A673 (cell line): ENCODE results near the gene TMEM132C. TPM values are rescaled to one million over a fixed set of nuclear protein-coding genes. Genes with fewer than 3 reads are reported as not detected.

ENCODE experiments used
- BruUV-seq: library from RNA; stranded (reverse); fragments of 400-500 nt; replicated peaks from 2 replicates; lab custom pipeline; 2021; lab: Mats Ljungman, UMichigan
- CTCF ChIA-PET: fragments of 300-600 bp; sonication (Branson Sonifier 250); formaldehyde crosslinking; loops from one replicate; lab custom pipeline; 2022; ENCODE audit warnings: antibody characterized with exemption; lab: Charles Lee
- POLR2A ChIA-PET: fragments of 300-600 bp; sonication (Branson Sonifier 250); formaldehyde crosslinking; loops from one replicate; lab custom pipeline; 2022; ENCODE audit warnings: antibody characterized with exemption; ENCODE audit not compliant: low non-redundant PET; lab: Charles Lee
- DNase-seq: peaks from one replicate; pipeline ENCODE4 v3.0.0-alpha.2; 2015; ENCODE audit warnings: low spot score
- H3K27ac ChIP-seq: fragments of 200-600 bp; sonication (generic); 2 replicates; pipeline ENCODE4 v1.5.1; 2016; ENCODE audit warnings: mixed run types, low read depth, mild to moderate bottlenecking, mixed read lengths, antibody characterized with exemption, low read length; ENCODE audit not compliant: poor library complexity, severe bottlenecking
- H3K27me3 ChIP-seq: fragments of 200-600 bp; sonication (generic); replicated peaks from 2 replicates; pipeline ENCODE4 v1.6.1; 2017; ENCODE audit warnings: mixed run types, low read depth, mild to moderate bottlenecking, mixed read lengths, antibody characterized with exemption, low read length; ENCODE audit not compliant: insufficient read depth, poor library complexity
- H3K36me3 ChIP-seq: fragments of 200-600 bp; sonication (generic); 2 replicates; pipeline ENCODE4 v1.6.1; 2016; ENCODE audit warnings: mixed run types, mild to moderate bottlenecking, mixed read lengths, antibody characterized with exemption, low read length; ENCODE audit not compliant: insufficient read depth, poor library complexity, severe bottlenecking
- H3K4me1 ChIP-seq: fragments of 200-600 bp; sonication (generic); 2 replicates; pipeline ENCODE4 v1.6.1; 2017; ENCODE audit warnings: mixed run types, mild to moderate bottlenecking, mixed read lengths, antibody characterized with exemption, low read length; ENCODE audit not compliant: insufficient read depth, poor library complexity, severe bottlenecking
- H3K4me3 ChIP-seq: fragments of 200-600 bp; sonication (generic); 2 replicates; pipeline ENCODE4 v1.5.1; 2016; ENCODE audit warnings: low read depth, mixed run types, mild to moderate bottlenecking, mixed read lengths, low read length; ENCODE audit not compliant: poor library complexity, severe bottlenecking
- H3K9me3 ChIP-seq: fragments of 200-600 bp; sonication (generic); 2 replicates; pipeline ENCODE4 v1.6.1; 2016; ENCODE audit warnings: mixed run types, low read depth, mild to moderate bottlenecking, mixed read lengths, antibody characterized with exemption, low read length; ENCODE audit not compliant: poor library complexity, severe bottlenecking
- EZH2 ChIP-seq: fragments of 200-600 bp; sonication (generic); IDR thresholded peaks from 2 replicates; pipeline ENCODE4 v1.6.1; 2017; ENCODE audit warnings: borderline replicate concordance, low read depth, mild to moderate bottlenecking, mixed read lengths, antibody characterized with exemption, low read length; ENCODE audit not compliant: poor library complexity, severe bottlenecking
- intact Hi-C: fragments of 100-400 bp; cut with micrococcal nuclease; formaldehyde crosslinking; loops from one replicate; pipeline ENCODE4 v1.10.0; 2022; ENCODE audit not compliant: unreplicated experiment
- total RNA-seq: library from RNA; stranded (reverse); gene quantifications from 2 replicates; pipeline ENCODE4 v1.2.3, GENCODE V29; 2021
- TF ChIP-seq, protein P1 (sequence below): fragments of 300-800, 200-600 bp; sonication (generic); conservative IDR thresholded peaks from 2 replicates; pipeline ENCODE4 v1.5.1; 2017; ENCODE audit warnings: low read depth, mild to moderate bottlenecking, antibody characterized with exemption, low read length, moderate library complexity, mixed read lengths

Gene TMEM132C
- total RNA-seq, 1 experiment from 2014 or later: not detected

DNA sequence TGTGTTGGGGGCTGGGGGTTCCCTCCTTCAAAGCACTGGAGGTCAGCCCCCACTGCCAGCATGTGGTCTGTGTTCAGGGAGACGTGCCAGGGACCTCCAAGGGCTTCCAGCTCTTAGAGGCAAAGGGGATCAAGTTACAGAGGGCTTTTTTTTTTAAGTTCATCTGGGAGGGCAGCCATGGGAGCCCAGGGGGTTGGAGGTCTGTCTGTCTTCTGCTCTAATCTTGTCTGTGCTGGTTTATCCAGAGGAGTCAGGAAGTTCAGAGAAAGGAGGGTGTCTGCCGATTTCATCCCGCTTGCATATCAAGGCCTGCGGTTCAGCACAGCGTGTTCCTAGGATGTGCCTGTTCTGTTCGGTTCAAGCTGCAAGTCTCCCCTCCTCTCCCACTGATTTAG, 72.2 kb downstream of the TMEM132C start:
- Histone ChIP-seq H3K27me3 (no peaks in the 10 kb centered on the region), H3K4me3 (no peak overlapping the region), H3K9me3 (no peaks in the 10 kb centered on the region), H3K4me1 (no peaks in the 10 kb centered on the region), H3K36me3 (no peaks in the 10 kb centered on the region), H3K27ac (no peak overlapping the region)
- DNase-seq: no peak
- intact Hi-C loops: no loop called here
- TF ChIP-seq, protein P1, sequence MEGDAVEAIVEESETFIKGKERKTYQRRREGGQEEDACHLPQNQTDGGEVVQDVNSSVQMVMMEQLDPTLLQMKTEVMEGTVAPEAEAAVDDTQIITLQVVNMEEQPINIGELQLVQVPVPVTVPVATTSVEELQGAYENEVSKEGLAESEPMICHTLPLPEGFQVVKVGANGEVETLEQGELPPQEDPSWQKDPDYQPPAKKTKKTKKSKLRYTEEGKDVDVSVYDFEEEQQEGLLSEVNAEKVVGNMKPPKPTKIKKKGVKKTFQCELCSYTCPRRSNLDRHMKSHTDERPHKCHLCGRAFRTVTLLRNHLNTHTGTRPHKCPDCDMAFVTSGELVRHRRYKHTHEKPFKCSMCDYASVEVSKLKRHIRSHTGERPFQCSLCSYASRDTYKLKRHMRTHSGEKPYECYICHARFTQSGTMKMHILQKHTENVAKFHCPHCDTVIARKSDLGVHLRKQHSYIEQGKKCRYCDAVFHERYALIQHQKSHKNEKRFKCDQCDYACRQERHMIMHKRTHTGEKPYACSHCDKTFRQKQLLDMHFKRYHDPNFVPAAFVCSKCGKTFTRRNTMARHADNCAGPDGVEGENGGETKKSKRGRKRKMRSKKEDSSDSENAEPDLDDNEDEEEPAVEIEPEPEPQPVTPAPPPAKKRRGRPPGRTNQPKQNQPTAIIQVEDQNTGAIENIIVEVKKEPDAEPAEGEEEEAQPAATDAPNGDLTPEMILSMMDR: no peak
- TF ChIP-seq EZH2: no peak
- POLR2A ChIA-PET: no interaction called here
- no TSS peak for BruUV-seq
- CTCF ChIA-PET: no interaction called here

DNA sequence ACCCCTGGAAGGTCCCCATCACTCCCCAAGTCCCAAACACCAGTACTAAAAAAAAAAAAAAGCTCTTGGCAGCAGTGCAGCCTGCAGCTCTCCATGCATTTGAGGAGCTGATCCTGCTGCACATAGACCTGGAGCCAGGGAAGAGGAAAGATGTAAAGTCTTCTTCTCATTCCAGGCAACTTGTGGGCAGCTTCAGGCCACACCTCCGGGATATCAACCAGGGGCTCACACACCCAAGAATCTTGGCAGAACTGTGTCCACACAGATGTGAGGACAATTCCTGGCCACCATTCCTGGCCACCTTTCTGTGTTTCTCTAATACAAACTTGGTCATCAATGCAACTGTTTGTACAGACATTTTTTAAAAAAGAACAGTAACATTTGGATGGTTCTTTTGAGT, 72.7 kb downstream of the TMEM132C start:
- intact Hi-C loops: no loop called here
- POLR2A ChIA-PET: no interaction called here
- Histone ChIP-seq H3K27ac (no peak overlapping the region), H3K36me3 (no peaks in the 10 kb centered on the region), H3K4me1 (no peaks in the 10 kb centered on the region), H3K9me3 (no peaks in the 10 kb centered on the region), H3K4me3 (no peak overlapping the region), H3K27me3 (no peaks in the 10 kb centered on the region)
- DNase-seq: no peak
- BruUV-seq: no TSS peak
- TF ChIP-seq, protein P1: no peak
- TF ChIP-seq EZH2: no peak
- CTCF ChIA-PET: no interaction called here

DNA sequence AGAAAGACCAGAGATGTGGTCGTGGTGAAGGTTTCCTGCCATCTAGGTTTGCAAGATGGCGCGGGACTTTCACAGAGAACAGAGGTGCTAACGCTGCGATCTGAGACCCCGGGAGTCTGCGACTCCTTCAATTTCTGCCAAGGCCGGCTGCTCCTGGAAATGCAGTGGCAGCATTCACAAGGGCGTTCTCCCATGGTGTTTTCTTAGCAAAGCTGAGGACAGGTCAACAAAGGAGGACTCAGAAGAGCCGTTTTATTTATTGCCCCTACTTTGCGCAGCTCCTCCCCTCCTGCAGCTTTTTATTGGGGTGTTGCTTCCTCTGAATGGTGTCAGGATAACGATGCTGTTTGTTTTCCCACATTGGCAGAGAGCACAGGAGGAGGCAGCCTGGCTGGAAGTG, 86.3 kb downstream of the TMEM132C start:
- no peaks in the 10 kb centered on the region for H3K36me3 ChIP-seq
- intact Hi-C loops: no loop called here
- ChIA-PET CTCF (no interaction called here), POLR2A (no interaction called here)
- no peaks in the 10 kb centered on the region for H3K27me3 ChIP-seq
- no peak for TF ChIP-seq EZH2
- TF ChIP-seq, protein P1: no peak
- no peak overlapping the region for H3K27ac ChIP-seq
- no peak overlapping the region for H3K4me3 ChIP-seq
- no peaks in the 10 kb centered on the region for H3K9me3 ChIP-seq
- BruUV-seq: no TSS peak
- no peak for DNase-seq
- no peaks in the 10 kb centered on the region for H3K4me1 ChIP-seq
